ENCODE results near the gene SCFD2.
"Not testable (repeated sequence)": the region's sequence is repeated elsewhere in the genome, so short reads cannot be mapped to it uniquely, and the experiment has no call there.

The SCFD2 gene

DNA sequence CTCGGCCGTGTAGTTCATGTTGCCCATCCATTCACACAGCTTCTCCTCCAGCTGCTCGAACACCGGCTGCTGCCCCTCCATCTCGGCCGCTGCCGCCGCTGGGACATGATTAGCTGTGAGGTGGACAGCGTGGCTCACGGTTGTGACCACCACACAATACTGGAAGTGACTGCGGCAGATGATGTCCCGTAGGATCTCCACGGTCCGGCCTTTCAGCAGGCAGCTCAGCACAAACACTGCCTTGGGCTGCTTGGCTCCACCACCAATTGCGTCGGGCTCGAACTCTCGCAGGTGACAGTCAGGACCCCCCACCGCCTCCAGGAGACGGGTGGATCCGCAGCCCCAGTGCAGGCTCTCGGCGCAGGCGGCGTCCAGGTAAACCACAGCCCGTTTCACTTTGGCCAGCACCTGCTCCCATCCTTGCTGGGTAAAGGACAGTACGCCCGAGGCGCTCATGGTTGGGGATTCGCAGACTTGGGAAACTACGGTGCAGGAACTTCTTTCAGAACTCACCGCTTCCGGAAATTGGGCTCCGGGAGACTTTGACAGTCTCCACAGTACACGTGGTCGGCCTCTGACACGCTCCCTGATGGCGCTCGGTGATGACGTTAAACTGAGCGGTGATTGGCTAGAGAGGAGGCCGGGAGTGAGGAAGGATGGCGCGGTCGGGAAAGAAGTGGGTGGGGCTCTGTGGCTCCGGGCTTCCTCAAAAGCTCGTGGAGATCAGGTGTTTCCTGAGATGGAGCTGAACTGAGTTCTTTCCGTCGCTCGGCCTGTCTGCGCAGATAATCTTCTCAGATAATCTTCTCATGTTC, at the start of gene SCFD2:
Gene SCFD2, minus strand, starts transcription at position 576 of the 815 bp plus-strand sequence.
- peak; percentile 97 for DNase-seq (ENCODE audit: low spot score)

DNA sequence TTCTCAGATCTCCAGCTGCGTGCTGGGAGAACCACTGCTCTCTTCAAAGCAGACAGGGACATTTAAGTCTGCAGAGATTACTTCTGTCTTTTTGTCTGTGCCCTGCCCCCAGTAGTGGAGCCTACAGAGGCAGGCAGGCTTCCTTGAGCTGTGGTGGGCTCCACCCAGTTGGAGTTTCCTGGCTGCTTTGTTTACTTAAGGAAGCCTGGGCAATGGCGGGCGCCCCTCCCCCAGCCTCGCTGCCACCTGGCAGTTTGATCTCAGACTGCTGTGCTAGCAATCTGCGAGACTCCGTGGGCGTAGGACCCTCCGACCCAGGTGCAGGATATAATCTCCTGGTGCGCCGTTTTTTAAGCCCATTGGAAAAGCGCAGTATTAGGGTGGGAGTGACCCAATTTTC, 43.6 kb upstream of the SCFD2 start:
- not testable (repeated sequence) for DNase-seq (ENCODE audit: low spot score)

DNA sequence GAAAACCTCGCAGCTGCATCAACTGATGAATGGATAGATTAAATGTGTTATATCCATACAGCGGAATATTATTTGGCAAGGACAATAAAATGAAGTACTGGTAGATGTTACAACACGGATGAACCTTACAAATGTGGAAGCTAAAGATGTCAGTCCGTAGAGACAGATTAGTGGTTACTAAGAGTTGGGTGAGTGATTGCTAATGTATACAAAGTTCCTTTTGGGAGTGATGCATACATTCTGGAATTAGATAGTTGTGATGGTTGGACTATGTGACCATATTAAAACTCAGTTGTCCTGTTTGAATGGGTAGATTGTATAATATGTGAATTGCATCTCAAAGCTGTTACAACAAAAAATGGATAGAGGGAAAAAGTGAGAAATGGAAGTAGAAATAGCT, 14.4 kb upstream of the SCFD2 start:
- peak; percentile 60 for DNase-seq (ENCODE audit: low spot score)

DNA sequence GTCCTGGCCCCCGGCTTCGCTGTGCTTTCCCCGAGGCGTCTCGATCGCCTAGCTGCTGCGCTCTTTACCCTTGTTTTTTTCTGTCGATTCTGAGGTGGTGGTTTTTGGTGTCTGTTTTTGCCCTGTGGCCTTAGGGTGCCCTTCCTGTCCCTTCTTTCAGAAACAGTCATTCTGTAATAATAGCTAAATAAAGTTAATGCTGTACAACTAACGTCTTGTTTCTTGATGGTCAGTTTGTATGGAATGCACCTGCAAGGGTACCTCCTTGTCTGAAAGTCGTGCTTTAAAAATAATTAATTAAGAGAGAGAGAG, 12.3 kb upstream of the SCFD2 start:
- no peak for DNase-seq (ENCODE audit: low spot score)

DNA sequence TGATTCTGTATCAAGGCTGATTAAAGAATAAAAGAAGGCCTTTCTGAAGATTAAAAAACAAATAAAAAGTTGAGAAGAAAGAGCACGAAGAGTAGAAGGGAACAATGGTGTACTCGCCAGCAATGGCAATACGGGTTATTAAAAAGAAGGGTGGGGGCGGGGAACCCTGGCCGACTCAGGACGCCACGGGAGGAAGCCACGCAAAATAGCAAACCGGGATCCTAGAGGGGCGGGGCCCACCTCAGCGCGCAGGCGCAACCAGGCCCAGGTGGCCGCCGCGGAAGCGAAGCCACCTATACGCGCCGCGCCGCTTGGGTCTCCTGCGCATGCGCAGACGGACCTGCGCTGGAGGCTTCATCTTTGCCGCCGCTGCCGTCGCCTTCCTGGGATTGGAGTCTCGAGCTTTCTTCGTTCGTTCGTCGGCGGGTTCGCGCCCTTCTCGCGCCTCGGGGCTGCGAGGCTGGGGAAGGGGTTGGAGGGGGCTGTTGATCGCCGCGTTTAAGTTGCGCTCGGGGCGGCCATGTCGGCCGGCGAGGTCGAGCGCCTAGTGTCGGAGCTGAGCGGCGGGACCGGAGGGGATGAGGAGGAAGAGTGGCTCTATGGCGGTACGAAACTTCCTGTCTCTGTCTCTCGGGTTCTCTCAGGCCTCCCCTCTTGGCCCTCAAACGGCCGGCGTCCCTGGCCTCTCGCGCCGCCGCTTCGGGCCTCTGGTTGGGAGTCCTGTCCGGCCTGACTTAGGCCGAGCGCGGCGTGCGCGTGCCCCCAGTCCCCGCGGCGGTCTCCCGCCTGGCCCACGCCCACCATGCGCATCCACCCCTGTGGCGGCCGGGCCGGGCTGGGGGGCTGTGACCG, 11.7 kb upstream of the SCFD2 start, which contains the start of gene FIP1L1:
Gene FIP1L1, plus strand, starts transcription at position 323 of the 852 bp plus-strand sequence. Its CDS starts 198 bp downstream, at position 521.
- peak; percentile 91 for DNase-seq (ENCODE audit: low spot score)

DNA sequence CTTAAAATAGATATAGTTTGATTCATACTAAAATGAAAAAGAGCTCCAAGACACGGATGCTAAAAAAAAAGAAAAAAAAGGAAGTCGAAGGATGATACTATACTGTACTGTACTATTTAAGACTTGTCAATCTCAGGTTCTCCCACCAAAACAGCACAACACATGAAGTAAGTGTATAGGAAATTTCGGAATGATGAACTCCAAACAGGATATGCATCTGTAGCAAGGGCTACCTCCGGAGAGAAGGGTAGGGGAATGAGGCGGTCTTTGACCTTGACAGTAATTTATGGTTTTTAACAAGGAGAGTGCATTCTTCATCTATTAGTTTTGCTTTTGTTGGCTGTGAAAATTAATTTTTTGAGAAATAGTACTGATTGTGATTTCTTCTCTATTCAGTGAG, 11.0 kb upstream of the SCFD2 start:
- DNase-seq (ENCODE audit: low spot score): no peak

DNA sequence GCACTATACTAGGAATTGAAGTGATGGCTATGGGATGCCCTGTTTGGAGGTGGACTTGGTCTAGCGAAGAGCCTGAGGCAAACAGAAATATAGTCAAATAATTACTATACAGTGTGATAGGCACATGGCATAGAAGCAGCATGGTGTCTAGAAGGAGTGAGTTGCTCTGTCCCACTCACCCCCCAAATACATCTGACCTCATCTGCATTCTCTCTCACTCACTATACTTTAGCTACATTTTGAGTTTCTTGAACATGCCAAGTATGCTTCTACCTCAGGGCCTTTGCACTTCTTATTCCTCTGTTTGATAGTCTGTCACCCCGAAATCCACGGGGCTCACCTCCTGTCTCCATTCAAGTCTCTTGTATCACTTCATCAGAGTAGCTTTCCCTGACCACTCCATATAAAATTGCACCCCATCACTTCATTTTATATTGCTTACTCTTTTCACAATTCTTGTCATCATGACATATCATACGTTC, 9.0 kb upstream of the SCFD2 start:
- no peak for DNase-seq (ENCODE audit: low spot score)

DNA sequence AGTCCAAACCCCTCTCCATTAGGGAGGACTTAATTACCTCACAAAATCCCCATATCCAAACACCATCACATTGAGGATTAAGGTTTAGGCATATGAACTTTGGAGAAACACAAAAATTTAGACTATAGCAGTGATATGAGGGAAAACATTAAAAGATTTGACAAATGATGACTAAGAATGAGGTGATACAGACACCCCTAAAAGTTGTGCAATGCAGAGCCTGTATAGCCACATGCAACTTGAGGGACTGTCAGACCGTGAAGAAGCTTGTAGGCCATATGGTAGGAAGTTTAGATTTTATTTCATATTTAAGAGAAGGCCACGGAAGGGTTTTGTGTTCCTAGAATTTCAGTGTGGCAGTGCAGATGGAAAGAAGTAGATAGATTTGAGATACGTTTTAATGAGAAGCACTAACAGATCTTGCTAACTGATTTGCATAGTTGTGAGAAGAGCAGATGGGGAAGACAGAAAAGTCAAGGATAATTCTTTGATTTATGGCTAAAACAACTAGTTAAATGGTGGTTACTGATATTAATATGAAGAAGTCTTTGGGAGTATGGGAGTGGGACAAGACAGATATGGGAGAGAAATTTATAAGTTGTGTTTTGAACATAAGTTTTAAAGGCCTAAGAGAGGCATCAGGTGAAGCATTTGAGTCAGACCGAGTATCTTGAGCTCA, 6.1 kb upstream of the SCFD2 start:
- no peak for DNase-seq (ENCODE audit: low spot score)

DNA sequence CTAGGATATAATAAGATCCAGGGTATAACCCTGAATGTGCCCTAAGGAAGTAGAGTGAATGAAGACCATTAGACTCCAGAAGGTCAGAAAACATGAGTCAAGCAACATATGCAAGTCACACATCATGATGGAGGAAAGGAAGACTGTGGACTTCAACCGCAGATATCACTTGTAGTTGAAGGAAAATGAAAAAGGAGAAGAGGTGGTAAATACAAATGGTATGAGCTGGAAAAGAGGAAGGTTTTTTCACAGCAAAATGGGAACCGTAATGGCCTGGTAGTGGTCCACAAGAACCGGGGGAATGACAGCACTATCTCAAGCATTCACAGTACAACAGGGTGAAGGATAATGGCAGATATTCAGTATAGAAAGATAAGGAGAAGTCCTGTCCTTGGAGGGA, 5.2 kb upstream of the SCFD2 start:
- no peak for DNase-seq (ENCODE audit: low spot score)

DNA sequence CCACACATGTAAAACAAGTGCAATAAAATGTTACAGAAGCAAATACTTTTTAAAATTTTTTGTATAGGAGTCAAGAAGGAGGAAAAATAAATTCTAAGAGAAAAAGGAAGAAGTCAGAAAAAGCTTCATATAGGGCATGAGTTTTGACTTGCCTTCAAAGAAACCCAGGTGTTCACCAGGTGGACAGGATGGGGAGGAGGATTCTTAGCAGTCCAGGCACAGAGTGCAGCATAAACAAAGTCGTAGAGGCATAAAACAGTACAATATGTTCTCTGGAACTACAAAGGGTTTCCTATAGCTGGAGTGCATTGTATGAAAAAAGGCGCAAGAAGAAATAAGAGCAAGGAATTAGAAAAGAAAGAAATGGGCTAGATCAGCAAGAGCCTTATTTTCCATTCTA, 1.9 kb upstream of the SCFD2 start:
- DNase-seq (ENCODE audit: low spot score): no peak

DNA sequence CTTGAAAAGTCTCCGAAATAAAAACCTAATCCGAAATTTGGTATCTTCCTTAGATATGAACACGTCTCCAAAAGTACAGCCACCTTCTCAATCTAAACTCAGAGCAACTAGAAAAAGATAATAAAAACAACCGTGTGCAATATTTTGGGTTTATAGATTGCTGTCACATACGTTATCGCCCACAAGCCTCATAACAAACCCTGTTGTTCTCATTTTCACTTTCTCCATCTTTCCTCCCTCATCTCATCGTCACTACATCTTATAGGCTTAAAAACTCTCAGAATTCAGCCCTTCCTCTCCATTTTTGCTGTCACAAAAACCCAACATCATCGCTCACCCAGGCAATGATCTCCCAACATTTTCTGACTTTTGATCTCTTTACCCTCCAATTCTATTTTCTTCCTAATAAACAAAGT, 448 bp upstream of the SCFD2 start:
- no peak for DNase-seq (ENCODE audit: low spot score)

DNA sequence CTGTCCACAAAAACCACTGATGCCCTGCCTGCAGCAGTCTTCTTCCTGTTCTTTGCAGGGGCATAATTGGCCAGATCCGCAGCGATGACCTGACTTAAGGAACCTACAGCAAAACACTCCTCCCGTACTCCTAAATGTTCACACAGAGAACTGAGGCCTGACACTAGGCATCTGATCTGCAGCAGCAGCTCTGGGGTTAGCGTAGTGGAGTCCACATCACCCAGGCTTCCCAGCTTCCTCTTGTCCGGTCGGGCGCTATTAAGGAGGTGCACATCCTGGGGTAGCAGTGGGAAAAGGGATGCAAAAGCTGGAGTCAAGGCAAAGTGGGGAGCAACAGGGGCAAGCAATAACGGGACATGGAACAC, 758 bp downstream of the SCFD2 start:
- DNase-seq (ENCODE audit: low spot score): peak; percentile 81

DNA sequence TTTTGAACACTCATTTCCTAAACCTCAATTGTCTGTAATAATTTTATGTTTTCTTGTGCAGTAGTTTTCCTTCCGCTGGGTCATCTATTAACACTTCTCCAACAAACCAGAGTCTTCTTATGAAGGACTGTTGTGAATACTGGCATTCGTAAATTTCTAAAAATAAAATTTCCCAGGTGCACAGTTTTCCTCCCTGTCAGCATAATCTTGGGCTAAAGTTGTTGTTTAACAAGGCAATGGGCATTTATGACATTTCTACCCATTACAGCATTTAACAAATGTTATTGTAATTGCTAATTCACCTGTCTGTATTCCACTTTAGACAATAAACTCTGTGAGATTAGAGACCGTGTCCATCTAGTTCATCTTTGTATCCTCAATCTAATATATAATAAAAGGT, 1.2 kb downstream of the SCFD2 start:
- no peak for DNase-seq (ENCODE audit: low spot score)

DNA sequence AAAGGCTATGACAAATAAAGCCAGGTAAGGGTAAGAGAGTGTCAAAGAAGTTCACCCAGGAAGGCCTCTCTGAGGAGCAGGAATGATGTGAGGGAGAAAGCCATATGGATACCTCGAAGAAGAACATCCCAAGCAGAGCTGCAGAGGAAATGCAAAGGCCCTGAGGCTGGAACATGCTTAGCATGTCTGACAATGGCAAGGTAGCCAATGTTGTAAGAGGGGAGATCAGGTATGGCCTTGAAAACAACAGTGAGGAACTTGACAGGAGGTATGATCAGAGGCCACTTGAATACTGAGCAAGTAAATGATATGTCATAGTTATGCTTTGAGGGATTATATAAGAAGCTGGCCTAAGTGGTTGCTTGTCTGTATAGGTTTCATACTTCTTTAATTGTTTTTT, 3.8 kb downstream of the SCFD2 start:
- DNase-seq (ENCODE audit: low spot score): no peak

DNA sequence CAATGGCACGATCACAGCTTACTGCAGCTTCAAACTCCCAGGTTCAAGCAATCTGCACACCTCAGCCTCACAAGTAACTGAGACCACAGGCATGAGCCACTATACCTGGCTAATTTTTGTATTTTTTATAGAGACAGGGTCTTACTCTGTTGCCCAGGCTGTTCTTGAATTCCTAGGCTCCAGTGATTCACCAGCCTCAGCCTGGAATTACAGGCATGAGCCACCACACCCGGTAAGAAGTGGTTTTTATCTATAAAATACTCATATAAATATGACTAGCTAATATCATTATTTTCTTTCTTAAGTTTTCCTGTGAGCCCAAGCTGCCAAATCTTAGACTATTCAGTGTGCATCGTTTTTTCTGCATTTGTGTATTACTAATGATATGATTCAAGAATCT, 4.4 kb downstream of the SCFD2 start:
- no peak for DNase-seq (ENCODE audit: low spot score)

DNA sequence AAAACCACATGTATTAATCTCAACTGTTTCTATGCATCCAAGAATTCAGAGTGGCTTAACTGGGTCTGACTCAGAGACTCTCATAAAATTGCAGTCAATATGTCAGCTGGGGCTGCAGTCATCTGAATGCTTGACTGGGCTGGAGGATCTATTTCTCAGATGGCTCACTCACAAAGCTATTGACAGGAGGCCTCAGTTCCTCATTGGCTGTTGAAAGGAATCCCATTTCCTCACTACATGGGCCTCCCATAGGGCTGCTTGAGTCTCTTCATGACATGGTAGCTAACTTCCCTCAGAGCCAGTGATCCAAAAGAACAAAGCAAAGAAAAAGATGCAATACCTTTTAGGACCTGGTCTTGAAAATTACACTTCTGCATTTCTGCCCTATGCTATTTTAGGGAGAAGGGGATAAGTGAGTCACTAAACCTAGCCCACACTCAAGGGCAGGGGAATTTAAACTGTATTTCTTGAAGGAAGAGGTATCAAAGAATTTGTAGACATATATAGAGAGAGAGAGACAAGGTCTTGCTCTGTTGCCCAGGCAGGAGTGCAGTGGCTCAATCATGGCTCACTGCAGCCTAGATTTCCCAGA, 9.8 kb downstream of the SCFD2 start:
- no peak for DNase-seq (ENCODE audit: low spot score)

DNA sequence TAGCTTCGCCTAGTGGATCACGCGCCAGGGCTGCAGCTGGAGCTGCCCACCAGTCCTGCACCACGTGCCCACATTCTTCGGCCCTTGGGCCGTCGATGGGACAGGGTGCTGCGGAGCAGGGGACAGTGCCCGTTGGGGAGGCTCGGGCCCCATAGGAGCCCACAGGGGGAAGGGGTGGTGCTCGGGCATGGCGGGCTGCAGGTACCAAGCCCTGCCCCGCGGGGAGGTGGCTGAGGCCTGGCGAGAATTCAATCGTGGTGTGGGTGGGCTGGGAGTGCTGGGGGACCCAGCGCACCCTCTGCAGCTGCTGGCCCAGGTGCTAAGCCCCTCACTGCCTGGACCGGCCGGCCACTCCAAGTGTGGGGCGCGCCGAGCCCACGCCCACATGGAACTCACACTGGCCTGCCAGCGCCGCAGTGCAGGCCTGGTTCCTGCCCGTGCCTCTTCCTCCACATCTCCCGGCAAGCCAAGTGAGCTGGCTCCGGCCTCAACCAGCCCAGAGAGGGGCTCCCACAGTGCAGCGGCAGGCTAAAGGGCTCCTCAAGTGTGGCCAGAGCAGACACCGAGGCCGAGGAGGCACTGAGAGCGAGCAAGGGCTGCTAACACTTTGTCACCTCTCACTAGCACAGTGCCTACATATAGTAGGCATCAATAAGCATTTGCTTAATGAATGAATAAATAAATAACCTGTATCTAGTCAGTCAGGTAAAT, 11.7 kb downstream of the SCFD2 start:
- DNase-seq (ENCODE audit: low spot score): no peak

DNA sequence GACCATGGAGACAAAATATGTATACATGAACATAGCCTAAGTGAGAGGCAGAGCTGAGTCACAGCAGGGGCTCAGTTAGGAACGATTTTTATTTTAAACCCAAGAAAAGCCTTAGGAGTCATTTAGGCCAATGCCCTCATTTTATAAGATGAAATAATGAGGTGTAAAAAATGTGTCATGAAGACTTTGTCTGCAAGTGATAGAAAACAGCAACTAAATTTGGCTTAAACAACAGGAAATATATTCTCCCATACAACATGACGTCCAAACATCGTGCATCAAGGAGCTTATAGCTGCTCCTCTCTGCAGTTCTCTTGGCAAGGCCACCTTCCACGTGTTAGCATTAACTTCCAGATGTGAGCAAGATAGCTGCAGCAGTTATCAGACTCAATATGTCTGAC, 16.8 kb downstream of the SCFD2 start:
- DNase-seq (ENCODE audit: low spot score): no peak

DNA sequence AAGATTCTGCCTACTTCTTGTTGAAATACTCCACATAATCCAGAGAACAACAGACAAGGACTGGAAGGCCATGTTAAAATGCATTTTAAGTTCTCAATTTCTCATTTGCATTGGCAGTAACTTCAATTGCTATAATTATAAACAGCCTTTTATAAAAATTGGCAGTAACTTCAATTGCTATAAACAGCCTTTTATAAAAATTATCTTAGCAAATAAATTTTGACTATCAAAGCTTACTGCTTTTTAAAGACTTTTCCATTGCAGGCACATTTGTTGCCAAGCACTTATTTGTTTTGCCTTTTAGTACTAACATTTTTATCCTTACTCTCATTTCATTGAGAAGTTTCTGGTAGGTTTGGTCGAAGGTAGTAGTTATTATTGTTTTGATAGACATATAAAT, 17.8 kb downstream of the SCFD2 start:
- no peak for DNase-seq (ENCODE audit: low spot score)

DNA sequence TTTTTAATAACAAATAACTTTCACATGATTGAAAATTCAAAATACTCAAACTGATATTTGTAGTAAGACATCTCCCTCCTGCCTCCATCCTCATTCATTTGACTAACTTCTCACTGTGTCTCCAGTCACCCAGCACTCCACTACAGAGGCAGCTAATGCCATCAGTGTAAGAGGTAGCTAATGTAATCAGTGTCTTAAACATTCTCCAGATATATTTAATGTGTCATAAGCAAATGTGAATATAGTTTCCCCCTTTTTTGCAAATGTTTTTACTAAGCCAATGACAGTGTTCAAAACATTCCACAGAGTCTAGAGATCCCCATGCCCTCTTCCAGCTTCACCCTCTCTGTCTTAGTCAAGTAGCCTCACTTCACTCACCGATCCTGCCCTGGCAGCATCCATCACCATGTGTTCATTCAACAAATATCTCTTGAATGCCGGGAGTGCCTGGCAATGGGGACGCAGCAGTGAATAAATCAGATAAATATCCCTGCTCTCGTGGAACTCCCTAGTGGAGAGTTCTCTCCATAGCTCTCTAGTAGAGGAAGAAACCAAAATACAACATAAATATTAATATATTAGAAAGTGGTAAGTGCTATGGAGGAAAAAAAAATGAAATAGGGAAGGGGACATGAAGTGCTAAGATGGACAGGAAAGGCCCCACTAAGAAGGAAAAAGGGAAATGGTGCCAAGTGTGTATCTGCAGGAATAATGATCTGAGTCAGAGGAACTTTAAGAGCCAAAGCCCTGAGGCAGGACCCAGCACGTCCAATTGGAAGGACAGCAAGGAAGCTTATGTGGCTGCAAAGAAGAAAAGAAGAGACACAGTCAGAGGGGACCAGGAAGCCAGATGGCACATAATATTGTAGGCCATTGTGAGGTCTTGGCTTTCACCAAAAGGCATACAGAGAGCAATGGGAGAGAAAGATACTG, 18.7 kb downstream of the SCFD2 start:
- DNase-seq (ENCODE audit: low spot score): no peak

DNA sequence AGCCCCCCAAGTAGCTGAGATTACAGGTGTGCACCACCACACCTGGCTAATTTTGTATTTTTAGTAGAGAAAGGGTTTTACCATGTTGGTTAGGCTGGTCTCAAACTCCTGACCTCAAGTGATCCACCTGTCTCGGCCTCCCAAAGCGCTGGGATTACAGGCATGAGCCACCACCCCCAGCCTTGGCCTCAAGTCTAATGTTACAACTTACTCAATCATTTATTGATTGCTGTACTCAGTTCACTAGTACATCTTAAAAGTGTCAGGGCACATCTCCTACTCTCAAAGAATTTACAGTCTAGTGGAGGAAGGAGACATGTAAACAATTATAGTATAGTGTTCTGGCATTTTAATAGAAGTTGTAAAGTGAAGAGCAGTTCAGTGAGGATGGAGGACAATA, 19.5 kb downstream of the SCFD2 start:
- DNase-seq (ENCODE audit: low spot score): not testable (repeated sequence)

Measured in RKO (cell line).